Breast epithelium (tissue), 4 donors: Measurements from ENCODE around the gene SLC36A1. TPM values are rescaled to one million over a fixed set of nuclear protein-coding genes. Genes with fewer than 3 reads are reported as not detected.

Experiments used
- DNase-seq, 2 donors: peaks; one replicate each; pipeline ENCODE4 v3.0.0-alpha.2; 2019; ENCODE audit warnings: low spot score in 2 of 2
- H3K27ac ChIP-seq, 2 donors: fragments of 200-600 bp; sonication (generic) in 1 of 2; one replicate each; pipeline ENCODE4 v1.5.1; 2016 to 2019; ENCODE audit warnings: mild to moderate bottlenecking in 1 of 2
- H3K27me3 ChIP-seq, 2 donors: fragments of 200-600 bp; sonication (generic) in 1 of 2; one replicate each; pipeline versions ENCODE4 v1.5.1 to v1.6.0; 2017 to 2019; ENCODE audit warnings: control low read depth in 1 of 2, mild to moderate bottlenecking in 1 of 2
- H3K36me3 ChIP-seq: fragments of 200-600 bp; one replicate; pipeline ENCODE4 v1.5.1; 2019
- H3K4me1 ChIP-seq, 2 donors: fragments of 200-600 bp; sonication (generic); one replicate each; pipeline ENCODE4 v1.5.1; 2016 to 2019; ENCODE audit warnings: control low read depth in 1 of 2
- H3K4me3 ChIP-seq, 3 donors: fragments of 200-600 bp; sonication (generic); 1 replicate in 2 of 3; 2 replicates in 1 of 3; pipeline ENCODE4 v1.5.1; 2016 to 2019; ENCODE audit warnings: mild to moderate bottlenecking in 3 of 3, moderate library complexity in 2 of 3
- H3K9me3 ChIP-seq, 2 donors: fragments of 200-600 bp; sonication (generic) in 1 of 2; one replicate each; pipeline ENCODE4 v1.5.1; 2016 to 2019; ENCODE audit warnings: control low read depth in 1 of 2
- POLR2A ChIP-seq: fragments of 450-650 bp; IDR thresholded peaks from one replicate; pipeline ENCODE4 v1.6.1; 2016; ENCODE audit warnings: antibody characterized with exemption, mild to moderate bottlenecking, moderate library complexity
- POLR2AphosphoS5 ChIP-seq, 3 donors: sonication (generic); formaldehyde crosslinking; IDR thresholded peaks; one replicate each; pipeline ENCODE4 v1.6.1; 2017; ENCODE audit warnings: antibody characterized with exemption in 3 of 3
- intact Hi-C: fragments of 100-400 bp; cut with DNase I; formaldehyde crosslinking; loops from one replicate; pipeline ENCODE4 v1.15.1; 2023; ENCODE audit warnings: low total_unique reads
- total RNA-seq, 3 donors: library from RNA; depleted of rRNA; stranded (reverse); fragments of >200 nt; gene quantifications; one replicate each; pipeline ENCODE4 v1.1.0, GENCODE V29; 2016
- TF ChIP-seq, protein P1 (sequence below), 3 donors: fragments of 450-650 bp; IDR thresholded peaks; one replicate each; pipeline ENCODE4 v1.5.1; 2016 to 2017; ENCODE audit warnings: antibody characterized with exemption in 3 of 3, mild to moderate bottlenecking in 3 of 3, moderate library complexity in 3 of 3

Gene SLC36A1
- total RNA-seq, 3 donors from 2014 or later = 10.8 to 14.1 (median 11.4) TPM

DNA sequence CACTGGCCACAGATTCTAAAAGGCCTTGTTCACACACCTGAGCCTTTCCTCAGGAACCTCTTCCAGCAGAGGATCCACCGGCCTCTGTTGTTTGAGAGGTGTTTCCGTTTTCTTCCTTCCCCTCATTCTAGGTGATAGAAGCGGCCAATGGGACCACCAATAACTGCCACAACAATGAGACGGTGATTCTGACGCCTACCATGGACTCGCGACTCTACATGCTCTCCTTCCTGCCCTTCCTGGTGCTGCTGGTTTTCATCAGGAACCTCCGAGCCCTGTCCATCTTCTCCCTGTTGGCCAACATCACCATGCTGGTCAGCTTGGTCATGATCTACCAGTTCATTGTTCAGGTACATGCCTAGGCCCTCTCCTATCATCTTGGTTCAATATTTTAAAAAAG, 20.2 kb downstream of the SLC36A1 start:
- H3K36me3 ChIP-seq = no peaks in the 10 kb centered on the region
- intact Hi-C loops = no loop called here

DNA sequence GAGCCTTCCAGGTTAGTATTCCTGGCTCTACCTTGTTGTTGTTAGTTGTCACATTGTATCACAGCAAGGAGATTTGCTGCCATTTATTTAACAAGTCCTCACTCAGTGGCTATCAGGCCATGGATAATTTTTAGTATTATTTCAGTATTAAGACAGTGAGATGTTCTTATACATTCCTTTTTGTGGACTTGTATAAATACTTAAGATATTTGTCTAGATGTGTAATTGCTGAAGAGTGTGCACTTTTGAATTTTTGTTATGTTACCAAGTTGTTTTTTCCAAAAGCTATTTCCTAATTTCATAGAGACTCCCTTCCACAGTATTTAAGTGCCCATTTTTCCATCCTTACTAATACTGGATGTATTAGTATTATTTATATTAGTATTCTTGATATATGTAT, 22.0 kb downstream of the SLC36A1 start:
- Histone ChIP-seq H3K9me3 (no peaks in the 10 kb centered on the region), H3K4me3 (no peak overlapping the region), H3K27ac (no peak overlapping the region), H3K4me1 (no peaks in the 10 kb centered on the region), H3K27me3 (no peaks in the 10 kb centered on the region), H3K36me3 (no peaks in the 10 kb centered on the region)
- TF ChIP-seq, protein P1, sequence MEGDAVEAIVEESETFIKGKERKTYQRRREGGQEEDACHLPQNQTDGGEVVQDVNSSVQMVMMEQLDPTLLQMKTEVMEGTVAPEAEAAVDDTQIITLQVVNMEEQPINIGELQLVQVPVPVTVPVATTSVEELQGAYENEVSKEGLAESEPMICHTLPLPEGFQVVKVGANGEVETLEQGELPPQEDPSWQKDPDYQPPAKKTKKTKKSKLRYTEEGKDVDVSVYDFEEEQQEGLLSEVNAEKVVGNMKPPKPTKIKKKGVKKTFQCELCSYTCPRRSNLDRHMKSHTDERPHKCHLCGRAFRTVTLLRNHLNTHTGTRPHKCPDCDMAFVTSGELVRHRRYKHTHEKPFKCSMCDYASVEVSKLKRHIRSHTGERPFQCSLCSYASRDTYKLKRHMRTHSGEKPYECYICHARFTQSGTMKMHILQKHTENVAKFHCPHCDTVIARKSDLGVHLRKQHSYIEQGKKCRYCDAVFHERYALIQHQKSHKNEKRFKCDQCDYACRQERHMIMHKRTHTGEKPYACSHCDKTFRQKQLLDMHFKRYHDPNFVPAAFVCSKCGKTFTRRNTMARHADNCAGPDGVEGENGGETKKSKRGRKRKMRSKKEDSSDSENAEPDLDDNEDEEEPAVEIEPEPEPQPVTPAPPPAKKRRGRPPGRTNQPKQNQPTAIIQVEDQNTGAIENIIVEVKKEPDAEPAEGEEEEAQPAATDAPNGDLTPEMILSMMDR (IDR thresholded peaks at IDR 0.05) = no peak
- TF ChIP-seq POLR2A = no peak
- TF ChIP-seq POLR2AphosphoS5 (IDR thresholded peaks at IDR 0.05) = no peak
- DNase-seq = no peak
- intact Hi-C loops = no loop called here

More for the DNA sequence above, 20.2 kb downstream of the SLC36A1 start:
- DNase-seq = no peak
- no peaks in the 10 kb centered on the region for H3K9me3 ChIP-seq
- no peaks in the 10 kb centered on the region for H3K27me3 ChIP-seq
- TF ChIP-seq POLR2A (no peak), POLR2AphosphoS5 (IDR thresholded peaks at IDR 0.05) (no peak)
- TF ChIP-seq, protein P1 (IDR thresholded peaks at IDR 0.05) = no peak
- no peaks in the 10 kb centered on the region for H3K4me1 ChIP-seq
- H3K4me3 ChIP-seq = no peak overlapping the region
- no peak overlapping the region for H3K27ac ChIP-seq

- no peak for DNase-seq
- no peaks in the 10 kb centered on the region for H3K9me3 ChIP-seq
- H3K27ac ChIP-seq = no peak overlapping the region
- no peak overlapping the region for H3K4me3 ChIP-seq
- no peaks in the 10 kb centered on the region for H3K4me1 ChIP-seq
- intact Hi-C loops = no loop called here
- H3K36me3 ChIP-seq = no peaks in the 10 kb centered on the region
- TF ChIP-seq POLR2AphosphoS5 (IDR thresholded peaks at IDR 0.05) (no peak), POLR2A (no peak)
- TF ChIP-seq, protein P1 (IDR thresholded peaks at IDR 0.05) = no peak
- H3K27me3 ChIP-seq = no peaks in the 10 kb centered on the region
These were observed 22.6 kb downstream of the SLC36A1 start for GRCh38 chr5:151469992-151470391.

- Histone ChIP-seq H3K27ac (no peak overlapping the region), H3K4me3 (no peak overlapping the region), H3K9me3 (no peaks in the 10 kb centered on the region), H3K36me3 (no peaks in the 10 kb centered on the region), H3K4me1 (no peaks in the 10 kb centered on the region), H3K27me3 (no peaks in the 10 kb centered on the region)
- no peak for TF ChIP-seq POLR2A
- TF ChIP-seq, protein P1 (IDR thresholded peaks at IDR 0.05) = no peak
- no peak for TF ChIP-seq POLR2AphosphoS5 (IDR thresholded peaks at IDR 0.05)
- intact Hi-C loops = no loop called here
- DNase-seq = no peak
These were observed 23.0 kb downstream of the SLC36A1 start for GRCh38 chr5:151470439-151470838.

GRCh38 chr5:151471276-151471675, 23.9 kb downstream of the SLC36A1 start:
- intact Hi-C loops = no loop called here
- Histone ChIP-seq H3K27me3 (no peaks in the 10 kb centered on the region), H3K27ac (no peak overlapping the region), H3K4me1 (no peaks in the 10 kb centered on the region), H3K9me3 (no peaks in the 10 kb centered on the region), H3K4me3 (no peak overlapping the region), H3K36me3 (no peaks in the 10 kb centered on the region)
- TF ChIP-seq POLR2AphosphoS5 (IDR thresholded peaks at IDR 0.05) (no peak), POLR2A (no peak)
- TF ChIP-seq, protein P1 (IDR thresholded peaks at IDR 0.05) = no peak
- no peak for DNase-seq
